ENCODE results near the gene SEMA3C. TPM values are rescaled to one million over a fixed set of nuclear protein-coding genes. Genes with fewer than 3 reads are reported as not detected.

The SEMA3C gene
- total RNA-seq, 1 donor from 2014 or later, result 148 TPM

DNA sequence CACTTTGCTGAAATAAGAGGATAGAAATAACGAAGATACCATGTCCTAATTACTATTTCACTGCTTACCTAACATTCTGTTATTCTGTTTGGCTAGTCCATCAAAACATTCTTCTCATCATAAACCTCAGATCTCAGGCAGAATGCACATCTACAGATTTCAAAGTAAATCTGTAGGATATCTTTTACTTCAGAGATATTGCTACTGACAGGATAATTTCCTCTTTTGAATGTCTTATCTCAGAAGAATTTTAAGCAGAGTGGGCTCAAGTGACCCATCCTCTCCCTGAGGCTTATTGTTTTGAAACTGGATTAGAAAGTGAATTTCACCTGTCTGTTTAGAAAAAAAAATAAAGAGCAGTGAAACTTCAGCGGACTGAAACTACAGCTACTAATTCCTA, 83.6 kb downstream of the SEMA3C start:
- peaks cover 10% of the 10 kb centered on the region for H3K36me3 Mint-ChIP-seq (ENCODE audit: low read depth, unreplicated experiment)
- no peak overlapping the region for H3K4me3 ChIP-seq (ENCODE audit: insufficient read depth, low read depth, low read length)
- H4K20me1 ChIP-seq (ENCODE audit: insufficient read depth, low read length), result no peaks in the 10 kb centered on the region
- H3K9ac ChIP-seq (ENCODE audit: low read length), result no peak overlapping the region
- no peaks in the 10 kb centered on the region for H3K27me3 ChIP-seq (ENCODE audit: insufficient read depth, low read length)
- H3K79me2 ChIP-seq (ENCODE audit: insufficient read depth, low read length), result peaks cover 20% of the 10 kb centered on the region
- FAIRE-seq (no peak), DNase-seq (ENCODE audit: low read depth) (no peak)
- H3K27ac ChIP-seq (ENCODE audit: low read depth, low read length), result no peak overlapping the region
- H3K4me1 Mint-ChIP-seq (ENCODE audit: low read depth, unreplicated experiment), result peaks cover 40% of the 10 kb centered on the region
- H3K4me1 ChIP-seq (ENCODE audit: insufficient read depth, low read length), result peaks cover 14% of the 10 kb centered on the region
- H3K27ac Mint-ChIP-seq (ENCODE audit: unreplicated experiment), result no peak overlapping the region
- no peaks in the 10 kb centered on the region for H3K27me3 Mint-ChIP-seq (ENCODE audit: low read depth, unreplicated experiment)
- no peaks in the 10 kb centered on the region for H3K9me3 ChIP-seq (ENCODE audit: insufficient read depth, low read depth, low read length)
- H3K36me3 ChIP-seq (ENCODE audit: insufficient read depth, low read length), result no peaks in the 10 kb centered on the region
- H3K4me3 Mint-ChIP-seq (ENCODE audit: unreplicated experiment), result no peak overlapping the region
- no peaks in the 10 kb centered on the region for H3K9me3 Mint-ChIP-seq (ENCODE audit: unreplicated experiment)
- no peak overlapping the region for H2AFZ ChIP-seq (ENCODE audit: low read depth, low read length)
- no peak overlapping the region for H3K4me2 ChIP-seq (ENCODE audit: low read length)
- no peak for TF ChIP-seq EZH2 (IDR thresholded peaks at IDR 0.05; ENCODE audit: insufficient read depth, low read length)
- TF ChIP-seq, protein P1, sequence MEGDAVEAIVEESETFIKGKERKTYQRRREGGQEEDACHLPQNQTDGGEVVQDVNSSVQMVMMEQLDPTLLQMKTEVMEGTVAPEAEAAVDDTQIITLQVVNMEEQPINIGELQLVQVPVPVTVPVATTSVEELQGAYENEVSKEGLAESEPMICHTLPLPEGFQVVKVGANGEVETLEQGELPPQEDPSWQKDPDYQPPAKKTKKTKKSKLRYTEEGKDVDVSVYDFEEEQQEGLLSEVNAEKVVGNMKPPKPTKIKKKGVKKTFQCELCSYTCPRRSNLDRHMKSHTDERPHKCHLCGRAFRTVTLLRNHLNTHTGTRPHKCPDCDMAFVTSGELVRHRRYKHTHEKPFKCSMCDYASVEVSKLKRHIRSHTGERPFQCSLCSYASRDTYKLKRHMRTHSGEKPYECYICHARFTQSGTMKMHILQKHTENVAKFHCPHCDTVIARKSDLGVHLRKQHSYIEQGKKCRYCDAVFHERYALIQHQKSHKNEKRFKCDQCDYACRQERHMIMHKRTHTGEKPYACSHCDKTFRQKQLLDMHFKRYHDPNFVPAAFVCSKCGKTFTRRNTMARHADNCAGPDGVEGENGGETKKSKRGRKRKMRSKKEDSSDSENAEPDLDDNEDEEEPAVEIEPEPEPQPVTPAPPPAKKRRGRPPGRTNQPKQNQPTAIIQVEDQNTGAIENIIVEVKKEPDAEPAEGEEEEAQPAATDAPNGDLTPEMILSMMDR (IDR thresholded peaks at IDR 0.05; ENCODE audit: insufficient read depth, low read depth, low read length), result no peak

DNA sequence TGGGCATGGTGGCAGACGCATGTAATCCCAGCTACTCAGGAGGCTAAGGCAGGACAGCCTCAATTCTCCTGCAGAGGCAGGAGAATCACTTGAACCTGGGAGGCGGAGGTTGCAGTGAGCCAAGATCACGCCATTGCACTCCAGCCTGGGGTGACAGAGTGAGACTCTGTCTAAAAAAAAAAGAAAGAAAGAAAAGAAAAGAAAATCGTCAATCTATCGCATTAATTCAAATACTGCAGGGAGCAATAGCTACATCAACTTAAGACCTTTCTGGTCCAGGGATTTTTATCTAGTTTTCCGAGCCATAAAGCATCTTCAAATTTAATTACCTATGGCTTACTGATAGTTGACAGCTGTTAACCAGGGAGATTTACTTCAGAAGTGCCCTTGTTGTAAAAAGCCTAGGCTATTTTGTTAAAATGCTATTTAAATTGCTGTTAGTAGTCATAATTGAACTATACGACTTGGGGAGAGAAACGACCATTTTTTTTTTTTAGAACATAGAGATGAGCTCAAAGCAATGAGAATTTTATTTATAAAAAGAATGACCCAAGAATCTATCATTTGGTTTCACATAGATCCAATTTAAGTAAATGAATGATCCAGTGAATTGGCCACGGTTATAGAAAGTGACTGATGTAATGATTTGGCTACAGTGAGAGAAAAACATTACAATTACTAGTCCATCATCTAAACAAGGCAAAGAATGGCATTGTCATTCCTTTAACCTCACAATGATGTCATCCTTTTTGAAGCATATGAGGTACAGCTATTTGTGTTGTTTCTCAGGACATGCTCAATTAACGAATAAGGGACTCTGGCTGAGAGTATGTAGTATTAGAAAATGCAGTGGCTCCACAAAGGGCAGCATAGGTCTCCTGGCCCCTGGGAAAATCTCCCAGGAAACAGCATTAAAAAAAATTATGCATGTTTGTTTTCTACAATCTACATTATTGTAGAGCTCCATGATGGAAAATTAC, 85.3 kb downstream of the SEMA3C start:
- H3K4me1 Mint-ChIP-seq (ENCODE audit: low read depth, unreplicated experiment), result peaks cover 47% of the 10 kb centered on the region
- H3K36me3 ChIP-seq (ENCODE audit: insufficient read depth, low read length), result no peaks in the 10 kb centered on the region
- FAIRE-seq, result peak; percentile 73
- no peak overlapping the region for H3K4me3 Mint-ChIP-seq (ENCODE audit: unreplicated experiment)
- no peaks in the 10 kb centered on the region for H3K27me3 Mint-ChIP-seq (ENCODE audit: low read depth, unreplicated experiment)
- peaks cover 14% of the 10 kb centered on the region for H3K4me1 ChIP-seq (ENCODE audit: insufficient read depth, low read length)
- no peaks in the 10 kb centered on the region for H3K9me3 ChIP-seq (ENCODE audit: insufficient read depth, low read depth, low read length)
- no peak overlapping the region for H2AFZ ChIP-seq (ENCODE audit: low read depth, low read length)
- H3K9me3 Mint-ChIP-seq (ENCODE audit: unreplicated experiment), result no peaks in the 10 kb centered on the region
- no peak overlapping the region for H3K9ac ChIP-seq (ENCODE audit: low read length)
- TF ChIP-seq EZH2 (IDR thresholded peaks at IDR 0.05; ENCODE audit: insufficient read depth, low read length), result no peak
- TF ChIP-seq, protein P1 (IDR thresholded peaks at IDR 0.05; ENCODE audit: insufficient read depth, low read depth, low read length), result no peak
- H3K27ac Mint-ChIP-seq (ENCODE audit: unreplicated experiment), result peak overlapping the region; percentile 81
- peak overlapping the region; percentile 45 for H3K27ac ChIP-seq (ENCODE audit: low read depth, low read length)
- no peak overlapping the region for H3K4me3 ChIP-seq (ENCODE audit: insufficient read depth, low read depth, low read length)
- peaks cover 4% of the 10 kb centered on the region for H3K79me2 ChIP-seq (ENCODE audit: insufficient read depth, low read length)
- no peaks in the 10 kb centered on the region for H4K20me1 ChIP-seq (ENCODE audit: insufficient read depth, low read length)
- peak; percentile 96 for DNase-seq (ENCODE audit: low read depth)
- no peaks in the 10 kb centered on the region for H3K27me3 ChIP-seq (ENCODE audit: insufficient read depth, low read length)
- H3K4me2 ChIP-seq (ENCODE audit: low read length), result peak overlapping the region; percentile 24
- peaks cover 8% of the 10 kb centered on the region for H3K36me3 Mint-ChIP-seq (ENCODE audit: low read depth, unreplicated experiment)

DNA sequence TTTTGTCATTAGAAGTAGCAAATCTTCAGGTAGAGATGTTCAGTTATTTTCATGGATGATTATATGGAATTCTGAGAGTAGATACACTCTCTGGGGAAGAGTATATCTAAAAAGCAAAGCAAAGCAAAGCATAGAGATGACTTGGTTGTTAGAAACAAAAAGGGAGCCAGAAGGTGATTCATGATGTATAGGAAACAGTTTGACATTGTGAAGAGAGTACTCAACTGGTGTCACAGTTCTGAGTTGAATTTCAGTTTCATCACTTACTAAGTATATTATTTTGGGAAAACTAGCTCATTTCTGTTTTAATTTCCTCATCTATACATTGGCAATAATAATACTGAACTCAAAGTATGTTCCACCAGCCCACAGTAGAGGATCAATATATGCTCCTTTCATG, 86.8 kb downstream of the SEMA3C start:
- TF ChIP-seq, protein P1 (IDR thresholded peaks at IDR 0.05; ENCODE audit: insufficient read depth, low read depth, low read length), result no peak
- TF ChIP-seq EZH2 (IDR thresholded peaks at IDR 0.05; ENCODE audit: insufficient read depth, low read length), result no peak
- peaks cover 4% of the 10 kb centered on the region for H3K36me3 Mint-ChIP-seq (ENCODE audit: low read depth, unreplicated experiment)
- no peak overlapping the region for H3K27ac ChIP-seq (ENCODE audit: low read depth, low read length)
- H3K27me3 ChIP-seq (ENCODE audit: insufficient read depth, low read length), result no peaks in the 10 kb centered on the region
- no peak overlapping the region for H3K9ac ChIP-seq (ENCODE audit: low read length)
- H3K4me2 ChIP-seq (ENCODE audit: low read length), result no peak overlapping the region
- peak overlapping the region; percentile 59 for H3K27ac Mint-ChIP-seq (ENCODE audit: unreplicated experiment)
- H3K9me3 ChIP-seq (ENCODE audit: insufficient read depth, low read depth, low read length), result no peaks in the 10 kb centered on the region
- peaks cover 3% of the 10 kb centered on the region for H3K79me2 ChIP-seq (ENCODE audit: insufficient read depth, low read length)
- peaks cover 19% of the 10 kb centered on the region for H3K4me1 ChIP-seq (ENCODE audit: insufficient read depth, low read length)
- no peaks in the 10 kb centered on the region for H3K27me3 Mint-ChIP-seq (ENCODE audit: low read depth, unreplicated experiment)
- no peak overlapping the region for H3K4me3 Mint-ChIP-seq (ENCODE audit: unreplicated experiment)
- FAIRE-seq (no peak), DNase-seq (ENCODE audit: low read depth) (no peak)
- no peak overlapping the region for H3K4me3 ChIP-seq (ENCODE audit: insufficient read depth, low read depth, low read length)
- H2AFZ ChIP-seq (ENCODE audit: low read depth, low read length), result no peak overlapping the region
- H3K36me3 ChIP-seq (ENCODE audit: insufficient read depth, low read length), result no peaks in the 10 kb centered on the region
- no peaks in the 10 kb centered on the region for H4K20me1 ChIP-seq (ENCODE audit: insufficient read depth, low read length)
- peaks cover 39% of the 10 kb centered on the region for H3K4me1 Mint-ChIP-seq (ENCODE audit: low read depth, unreplicated experiment)
- H3K9me3 Mint-ChIP-seq (ENCODE audit: unreplicated experiment), result no peaks in the 10 kb centered on the region
